ENCODE data around the gene CACNB4.

- no peak for TF ChIP-seq CTCF (IDR thresholded peaks at IDR 0.05)
- no peak for TF ChIP-seq POLR2A (IDR thresholded peaks at IDR 0.05)
Observed at GRCh38 chr2:152011724-152012123, 87.1 kb downstream of the CACNB4 start.
